A549 treated with GW870086 at 1 μM for 4 hours (cell line): ENCODE data around the gene ESAM. TPM values are rescaled to one million over a fixed set of nuclear protein-coding genes. Genes with fewer than 3 reads are reported as not detected.

ENCODE experiments used
- total RNA-seq: library from RNA; stranded (reverse); fragments of 200-300 nt; extraction: Qiagen RNA extraction; gene quantifications from 5 replicates; pipeline ENCODE4 v1.2.3, GENCODE V29; 2022; ENCODE audit warnings: low read depth

The ESAM gene, protein sequence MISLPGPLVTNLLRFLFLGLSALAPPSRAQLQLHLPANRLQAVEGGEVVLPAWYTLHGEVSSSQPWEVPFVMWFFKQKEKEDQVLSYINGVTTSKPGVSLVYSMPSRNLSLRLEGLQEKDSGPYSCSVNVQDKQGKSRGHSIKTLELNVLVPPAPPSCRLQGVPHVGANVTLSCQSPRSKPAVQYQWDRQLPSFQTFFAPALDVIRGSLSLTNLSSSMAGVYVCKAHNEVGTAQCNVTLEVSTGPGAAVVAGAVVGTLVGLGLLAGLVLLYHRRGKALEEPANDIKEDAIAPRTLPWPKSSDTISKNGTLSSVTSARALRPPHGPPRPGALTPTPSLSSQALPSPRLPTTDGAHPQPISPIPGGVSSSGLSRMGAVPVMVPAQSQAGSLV
- 12.0 to 17.2 TPM (median 13.7 TPM) in 5 replicates for total RNA-seq

DNA sequence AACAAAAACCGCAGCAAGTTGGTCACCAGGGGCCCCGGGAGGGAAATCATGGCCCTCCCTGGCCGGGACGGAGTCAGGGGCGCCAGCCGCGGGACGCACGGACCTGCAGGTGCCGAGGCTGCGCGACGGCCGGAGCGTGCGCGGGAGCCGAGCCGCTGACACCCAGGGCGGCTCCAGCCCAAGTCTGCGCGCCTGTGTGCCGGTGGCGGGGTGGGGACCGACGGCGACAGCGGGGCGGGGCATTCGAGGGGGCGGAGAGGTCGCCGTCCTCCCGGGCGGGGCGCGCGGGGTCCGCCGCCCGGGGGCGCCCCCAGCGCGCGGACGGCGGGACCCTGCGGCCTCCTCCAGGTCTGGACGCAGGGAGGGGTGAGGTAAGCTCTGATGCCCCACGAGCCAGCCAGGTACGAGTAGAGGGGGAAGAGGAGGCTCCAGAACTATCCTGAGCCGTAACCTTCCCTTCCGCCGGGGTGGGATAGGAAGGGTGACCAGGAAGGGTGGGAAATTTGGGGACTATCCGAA, at the start of gene ESAM:
ESAM (minus strand) TSS at position 186 of the 519 bp plus-strand sequence; CDS start at position 50, 136 bp downstream.

DNA sequence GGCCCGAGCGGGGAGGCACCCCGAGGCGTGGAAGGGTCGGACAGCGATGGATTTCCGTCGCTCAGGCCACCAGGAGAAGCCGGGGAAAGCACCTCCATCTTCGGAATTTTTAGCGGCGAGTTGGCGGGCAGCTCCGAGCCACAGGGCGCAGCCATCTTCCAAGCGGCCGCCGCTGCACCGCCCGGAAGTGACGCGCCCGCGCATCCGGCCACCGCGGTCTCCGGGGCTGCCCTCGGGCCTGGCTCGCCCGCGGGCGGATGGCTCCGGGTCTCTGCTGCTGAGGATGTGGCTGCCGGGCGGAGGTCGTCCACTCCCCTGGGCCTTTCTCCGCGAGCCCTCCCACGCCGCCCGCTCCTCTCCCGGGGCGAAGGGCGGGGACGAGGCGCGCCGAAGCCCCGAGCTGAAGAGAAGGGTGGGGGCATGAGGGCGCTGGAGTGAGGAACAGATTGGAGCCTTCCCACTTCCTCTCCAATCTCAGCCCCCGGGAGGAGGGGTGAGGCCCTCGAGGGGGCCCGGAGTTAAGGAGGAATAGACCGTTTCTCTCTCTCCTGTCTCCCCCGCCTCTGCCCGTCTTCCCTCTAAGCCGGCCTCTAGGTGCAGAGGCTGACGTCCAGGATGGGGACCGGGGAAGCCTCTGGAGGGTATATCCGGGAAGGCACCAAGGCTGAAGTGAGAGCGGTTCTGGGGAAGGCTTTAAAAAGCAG, 38.3 kb upstream of the ESAM start, which contains the start of gene MSANTD2:
MSANTD2 (minus strand) TSS at position 181 of the 704 bp plus-strand sequence; CDS start at position 155, 26 bp downstream.

GRCh38 chr11:124751741-124752470, 10.2 kb downstream of the ESAM start, which contains the start of gene VSIG2:
Gene VSIG2, minus strand, starts transcription at chr11:124752255. Its CDS starts 118 bp downstream, at chr11:124752137.

GRCh38 chr11:124739479-124740276, 22.4 kb downstream of the ESAM start, which contains the start of gene NRGN:
Gene NRGN, plus strand, starts transcription at chr11:124739942. Its CDS starts 143 bp downstream, at chr11:124740085.

Other genes starting within 250 kb of the ESAM start
- not detected in 5 replicates for gene OR8B12, start 218.6 kb downstream of the ESAM start, total RNA-seq
- gene OR8A1, start 192.3 kb downstream of the ESAM start, total RNA-seq = not detected in 5 replicates
- not detected in 5 replicates for gene PANX3, start 150.9 kb downstream of the ESAM start, total RNA-seq
- gene TBRG1, start 139.4 kb downstream of the ESAM start, total RNA-seq = 16.2 to 18.3 TPM (median 17.7 TPM) in 5 replicates
- 12.0 to 16.7 TPM (median 15.0 TPM) in 5 replicates for gene SIAE, start 88.6 kb downstream of the ESAM start, total RNA-seq
- 17.7 to 30.1 TPM (median 20.1 TPM) in 5 replicates for gene SPA17, start 88.4 kb downstream of the ESAM start, total RNA-seq
- 6.1 to 11.4 TPM (median 9.6 TPM) in 5 replicates for gene NRGN, start 22.3 kb downstream of the ESAM start, total RNA-seq
- gene VSIG2, start 10.0 kb downstream of the ESAM start, total RNA-seq = not detected in 5 replicates
- 5.4 to 6.5 TPM (median 5.7 TPM) in 5 replicates for gene MSANTD2, start 38.1 kb upstream of the ESAM start, total RNA-seq
- 1.9 to 2.7 TPM (median 2.1 TPM) in 5 replicates for gene ROBO3, start 103.1 kb upstream of the ESAM start, total RNA-seq
- not detected in 5 replicates for gene ROBO4, start 135.6 kb upstream of the ESAM start, total RNA-seq
- not detected in 5 replicates for gene HEPN1, start 157.0 kb upstream of the ESAM start, total RNA-seq
- gene HEPACAM, start 173.8 kb upstream of the ESAM start, total RNA-seq = not detected in 5 replicates
- gene CCDC15, start 191.9 kb upstream of the ESAM start, total RNA-seq = 0.29 to 0.67 TPM (median 0.52 TPM) in 5 replicates